Embryonic facial prominence (tissue), 1 donor: ENCODE measurements around the gene REXO2.
A peak's percentile ranks its signal among the peaks of the same experiment; 100 is the strongest.

Experiments
- DNase-seq: peaks from one replicate; pipeline ENCODE4 v3.0.0-alpha.2; 2016; ENCODE audit errors: extremely low spot score

REXO2 gene

DNA sequence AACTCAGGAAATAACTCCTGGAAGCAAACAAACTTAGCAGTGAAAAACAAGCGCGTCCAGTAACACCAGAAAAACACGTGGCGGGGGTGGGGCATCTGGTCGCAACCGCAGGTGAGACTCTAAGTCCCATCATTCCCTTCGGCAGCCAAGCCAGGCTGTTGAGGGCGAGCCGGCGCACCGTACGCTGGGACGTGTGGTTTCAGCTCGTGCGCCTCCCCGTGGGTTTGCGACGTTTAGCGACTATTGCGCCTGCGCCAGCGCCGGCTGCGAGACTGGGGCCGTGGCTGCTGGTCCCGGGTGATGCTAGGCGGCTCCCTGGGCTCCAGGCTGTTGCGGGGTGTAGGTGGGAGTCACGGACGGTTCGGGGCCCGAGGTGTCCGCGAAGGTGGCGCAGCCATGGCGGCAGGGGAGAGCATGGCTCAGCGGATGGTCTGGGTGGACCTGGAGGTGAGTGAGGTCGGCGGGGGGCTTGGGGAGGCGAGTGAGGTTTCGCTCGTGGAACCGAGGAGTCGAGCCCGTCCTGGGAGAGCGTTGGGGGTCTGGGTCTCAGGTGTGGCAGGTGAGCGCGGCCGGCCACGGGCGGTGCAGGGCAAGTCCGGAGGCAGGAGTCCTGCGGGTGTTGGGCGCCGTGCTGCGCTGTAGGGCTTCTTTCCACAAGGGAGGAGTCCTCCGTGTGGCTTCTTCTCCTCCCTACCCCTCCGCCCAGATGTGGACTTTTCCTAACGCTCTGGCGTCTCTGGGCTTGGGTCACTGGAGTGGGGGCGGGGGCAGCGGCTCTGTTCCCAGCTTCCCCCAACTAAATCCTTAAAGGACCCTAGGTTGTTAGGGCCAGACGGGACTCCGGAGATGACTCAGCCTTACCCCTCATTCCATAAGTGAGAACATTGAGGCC lies at the start of gene REXO2:
TSS of gene REXO2 (plus strand) at position 239 of the 892 bp plus-strand sequence. CDS start at position 301, 62 bp downstream.
- peak; percentile 93 for DNase-seq

DNA sequence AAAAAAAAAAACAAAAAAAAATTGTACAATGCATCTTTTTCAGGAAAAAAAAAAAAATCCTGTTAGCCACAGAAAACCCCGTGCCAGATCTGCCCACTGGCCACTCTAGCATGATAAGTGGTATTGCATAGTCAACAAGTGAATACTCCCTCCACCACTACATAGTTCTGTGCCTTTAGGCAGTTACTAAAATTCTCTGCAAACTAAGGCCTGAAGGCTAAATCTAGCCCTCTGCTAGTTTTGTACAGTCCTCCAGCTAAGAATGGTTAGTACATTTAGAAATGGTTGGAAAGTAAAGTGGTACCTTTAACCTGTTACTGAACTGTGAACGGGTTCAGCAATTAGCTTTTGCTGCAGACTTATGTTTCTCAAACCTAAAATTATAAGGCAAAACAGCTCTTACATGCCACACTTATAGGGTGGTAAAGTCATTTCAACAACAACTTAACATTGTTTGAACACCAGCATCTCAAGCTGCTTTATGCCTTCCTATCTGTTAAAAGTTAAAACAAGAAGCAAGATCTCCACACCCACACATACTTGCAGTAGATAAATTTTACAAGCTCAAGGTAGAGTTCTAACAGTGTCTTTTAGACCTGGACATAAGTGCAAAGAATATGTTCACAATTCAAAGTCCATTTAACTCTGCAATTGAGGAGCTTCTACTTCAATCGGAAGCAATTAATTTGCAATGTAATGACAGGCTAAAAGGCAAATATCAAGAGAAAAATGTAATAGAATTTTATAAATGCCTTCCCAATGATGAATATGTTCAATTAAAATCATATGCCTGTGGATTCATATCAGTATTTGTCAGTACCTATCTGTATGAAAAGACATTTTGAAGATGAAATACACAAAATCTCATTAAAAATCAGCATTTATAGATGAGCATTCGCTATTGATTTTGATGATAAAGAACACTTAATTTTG lies 46.3 kb upstream of the REXO2 start:
- DNase-seq, result no peak

DNA sequence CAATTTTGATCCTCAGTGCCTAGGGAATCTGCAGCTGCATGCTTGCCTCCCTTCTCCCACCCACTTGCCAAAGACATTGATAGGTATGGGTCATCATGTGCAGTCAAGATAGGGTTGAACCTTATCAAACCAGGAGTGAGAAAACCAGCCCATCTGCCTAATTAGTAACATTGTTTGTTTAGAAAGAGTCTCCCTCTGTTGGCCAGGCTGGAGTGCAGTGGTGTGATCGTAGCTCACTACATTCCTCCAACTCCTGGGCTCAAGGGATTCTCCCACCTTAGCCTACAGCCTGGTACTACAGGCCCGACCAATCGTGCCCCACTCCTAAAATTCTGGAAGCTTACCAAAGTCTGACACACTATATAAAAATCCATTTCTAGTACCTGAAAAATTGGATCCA lies 43.5 kb upstream of the REXO2 start:
- no peak for DNase-seq

DNA sequence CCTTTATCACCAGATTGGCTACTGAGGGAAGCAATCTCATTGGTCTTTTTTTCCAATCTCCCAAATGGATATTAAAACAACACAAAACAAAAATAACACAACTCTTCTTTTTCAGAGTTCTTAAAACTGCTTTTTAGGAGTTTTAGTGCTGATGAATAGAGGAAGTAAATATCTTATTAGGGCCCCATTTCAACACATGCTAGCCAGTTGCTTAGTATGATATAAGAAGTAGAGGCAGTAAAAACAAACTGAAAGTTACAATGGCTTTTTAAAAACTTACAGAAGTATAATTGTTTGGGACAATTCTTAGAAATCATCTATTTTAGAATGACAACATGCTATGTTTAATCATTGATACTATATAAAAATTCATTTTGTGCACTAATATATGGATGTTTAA lies 42.4 kb upstream of the REXO2 start:
- DNase-seq, result no peak

DNA sequence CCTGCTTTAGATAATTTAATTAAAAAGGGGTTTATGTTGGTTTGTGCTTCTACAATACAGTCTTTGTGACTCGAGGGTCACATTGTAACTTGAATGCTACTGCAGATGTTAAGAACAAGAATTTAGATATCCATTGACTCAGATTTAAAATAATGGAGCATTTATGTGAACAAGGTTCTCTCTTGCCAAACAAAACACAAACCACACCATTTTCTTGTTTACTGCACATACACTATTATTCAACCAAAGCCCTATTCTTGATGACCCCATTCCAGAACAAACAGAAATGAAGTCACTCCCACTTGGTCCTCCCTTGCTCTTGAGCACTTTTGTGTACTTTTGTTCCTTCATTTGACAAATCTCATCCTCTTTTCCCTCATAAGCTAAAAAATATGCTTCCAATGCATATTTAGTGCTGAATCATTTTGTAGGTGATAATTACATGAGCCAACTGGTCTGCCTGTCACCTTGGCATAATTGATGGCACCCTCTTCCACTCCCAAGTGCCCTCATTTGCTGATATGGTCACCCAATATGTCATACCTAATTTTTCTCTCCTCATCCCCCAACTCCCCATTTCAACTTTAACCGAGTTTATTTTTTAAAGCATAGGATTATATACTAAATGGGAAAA lies 41.8 kb upstream of the REXO2 start:
- DNase-seq, result no peak

DNA sequence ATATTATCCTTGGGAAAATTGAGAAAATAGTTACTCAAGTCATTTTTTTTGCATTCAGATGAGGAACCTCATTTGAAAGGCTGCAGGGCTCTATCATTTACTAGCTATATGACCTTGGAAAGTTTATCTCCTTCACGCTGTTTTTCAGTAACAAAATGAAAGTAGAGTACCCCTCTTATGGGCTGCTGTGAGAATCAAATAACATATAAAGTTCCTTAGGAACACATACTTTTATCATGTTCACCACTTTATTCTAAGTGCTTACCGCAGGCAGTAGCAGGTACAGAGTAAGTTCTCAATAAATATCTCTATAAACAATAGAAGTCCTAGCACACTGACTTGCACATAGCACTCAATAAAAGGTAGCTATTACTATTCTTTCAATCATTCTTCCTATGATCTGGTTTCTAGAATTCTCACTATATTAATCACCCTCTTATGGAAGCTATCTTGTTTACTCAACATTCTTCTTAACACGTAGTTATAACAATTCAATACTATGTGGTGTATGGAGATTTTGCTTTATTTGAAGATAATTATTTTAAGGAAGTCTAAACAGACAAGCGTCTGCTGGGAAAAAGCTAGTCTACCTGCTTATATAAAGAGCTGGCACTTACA lies 40.9 kb upstream of the REXO2 start:
- no peak for DNase-seq

DNA sequence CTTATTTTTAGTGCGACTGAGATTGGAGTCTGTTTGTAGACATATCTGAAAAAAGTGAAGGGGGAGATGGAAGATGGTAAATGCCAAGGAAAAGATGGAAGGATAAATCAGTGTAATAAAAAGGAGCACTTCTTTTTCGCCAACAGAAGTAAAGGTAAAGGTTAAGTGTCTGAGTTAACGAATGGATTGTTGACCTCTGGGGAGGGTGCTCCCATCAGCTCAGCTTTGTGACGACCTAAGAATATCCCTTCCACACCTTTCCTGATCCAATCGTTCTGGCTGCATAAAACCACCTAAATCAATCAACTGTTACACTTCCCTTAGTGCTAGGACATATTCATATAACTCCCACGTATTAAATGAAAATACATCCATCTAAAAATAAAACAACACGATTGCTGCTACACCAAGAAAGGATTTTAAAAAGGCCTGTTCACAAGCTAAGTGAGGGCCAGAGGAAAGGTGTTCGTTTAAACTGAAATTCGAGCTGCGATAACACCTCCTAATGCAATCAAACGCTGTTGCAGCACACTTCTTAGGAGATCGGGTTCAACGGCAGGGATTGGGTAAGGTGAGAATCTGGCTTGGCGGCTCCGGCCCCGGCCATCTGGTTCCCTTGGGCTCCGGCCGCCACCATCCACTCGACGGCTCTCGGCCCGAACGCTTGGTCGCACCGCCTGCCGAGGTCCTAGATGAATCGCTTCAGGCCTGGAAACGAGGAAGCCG lies 39.6 kb upstream of the REXO2 start:
- DNase-seq, result no peak

DNA sequence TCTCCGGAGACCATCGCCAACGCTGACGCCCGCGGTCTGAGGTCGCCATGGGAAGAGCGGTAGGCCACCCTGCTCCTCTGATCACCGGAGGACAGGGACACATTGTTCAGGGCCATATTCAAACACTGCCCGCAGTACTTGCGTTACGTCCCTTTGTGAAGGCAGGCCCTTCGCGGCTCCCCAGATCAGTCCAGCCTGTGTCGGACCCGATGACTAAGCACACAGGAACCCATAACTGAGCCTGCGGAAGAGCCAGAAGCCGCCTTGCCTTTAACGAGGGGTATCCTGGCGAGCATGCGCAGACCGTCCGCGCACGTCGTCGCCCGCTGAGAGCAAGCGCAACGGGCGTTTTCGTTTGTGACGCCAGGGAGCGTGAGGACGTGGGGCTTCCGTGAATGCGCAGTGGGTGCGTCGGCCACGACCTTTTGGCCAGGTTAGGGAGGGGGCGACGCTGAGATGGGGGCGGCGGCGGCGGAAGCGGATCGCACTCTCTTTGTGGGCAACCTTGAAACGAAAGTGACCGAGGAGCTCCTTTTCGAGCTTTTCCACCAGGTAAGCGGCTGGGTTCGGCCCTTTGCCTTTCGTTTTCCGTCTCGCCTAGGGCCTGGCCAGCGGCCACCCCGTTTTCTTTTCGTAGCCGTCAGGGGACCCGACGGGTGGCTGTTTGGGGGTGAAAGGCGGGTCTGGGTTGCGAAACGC lies 38.9 kb upstream of the REXO2 start, which contains the start of the genes C11orf71 and RBM7:
TSS of gene C11orf71 (minus strand) at position 296 of the 699 bp plus-strand sequence. CDS start at position 116, 180 bp downstream.
TSS of gene RBM7 (plus strand) at position 451 of the 699 bp plus-strand sequence. CDS start at position 457, 6 bp downstream.
- DNase-seq, result peak; percentile 91

DNA sequence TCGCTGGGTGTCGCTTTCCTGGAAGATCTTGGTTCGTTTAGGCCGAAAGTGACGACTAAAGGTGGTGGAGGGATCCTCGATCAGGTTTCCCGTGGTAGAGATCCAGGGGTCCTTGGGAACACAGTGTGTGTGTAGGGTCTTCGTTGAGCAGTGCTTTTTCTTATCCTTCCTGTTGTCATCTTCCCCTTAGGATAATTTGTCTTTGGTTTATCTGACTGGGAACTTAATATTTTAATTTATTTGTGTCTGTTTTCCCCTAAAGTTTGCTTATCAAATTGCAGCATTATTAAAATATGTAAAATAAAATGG lies 38.4 kb upstream of the REXO2 start:
- peak; percentile 45 for DNase-seq

DNA sequence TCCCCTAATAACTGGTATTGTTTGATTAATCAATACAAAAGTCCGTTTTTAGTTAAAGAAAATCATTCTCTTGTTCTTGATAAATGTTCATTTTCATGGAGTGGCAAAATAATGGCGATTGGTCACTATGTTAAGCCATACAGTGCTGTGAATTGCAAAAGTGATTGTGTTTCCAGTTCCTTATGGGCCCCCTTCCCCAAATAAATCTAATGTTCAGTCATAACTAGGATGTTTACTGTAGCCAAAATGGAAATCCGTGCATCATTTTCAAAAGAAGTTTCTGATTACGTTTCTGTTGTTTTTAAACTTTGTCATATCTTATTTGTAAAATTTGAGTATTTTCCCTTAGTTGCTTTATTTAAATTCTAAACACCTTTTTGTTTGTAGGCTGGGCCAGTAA lies 38.0 kb upstream of the REXO2 start:
- DNase-seq, result no peak

DNA sequence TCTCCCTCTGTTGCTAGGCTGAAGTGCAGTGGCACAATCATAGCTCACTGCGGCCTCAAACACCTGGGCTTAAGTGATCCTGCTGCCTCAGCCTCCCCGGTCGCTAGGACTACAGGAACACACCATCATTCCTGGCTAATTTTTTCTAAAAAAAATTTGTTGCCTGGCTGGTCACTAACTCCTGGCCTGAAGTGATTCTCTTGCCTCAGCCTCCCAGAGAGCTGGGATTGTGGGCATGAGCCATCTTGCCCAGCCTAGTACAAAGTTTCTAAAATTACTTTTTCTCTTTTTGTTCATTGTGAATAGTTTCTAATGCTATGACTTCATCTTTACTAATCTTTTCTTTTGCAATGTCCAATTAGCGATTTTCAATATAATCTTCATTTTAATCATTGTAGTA lies 26.3 kb upstream of the REXO2 start:
- no peak for DNase-seq

DNA sequence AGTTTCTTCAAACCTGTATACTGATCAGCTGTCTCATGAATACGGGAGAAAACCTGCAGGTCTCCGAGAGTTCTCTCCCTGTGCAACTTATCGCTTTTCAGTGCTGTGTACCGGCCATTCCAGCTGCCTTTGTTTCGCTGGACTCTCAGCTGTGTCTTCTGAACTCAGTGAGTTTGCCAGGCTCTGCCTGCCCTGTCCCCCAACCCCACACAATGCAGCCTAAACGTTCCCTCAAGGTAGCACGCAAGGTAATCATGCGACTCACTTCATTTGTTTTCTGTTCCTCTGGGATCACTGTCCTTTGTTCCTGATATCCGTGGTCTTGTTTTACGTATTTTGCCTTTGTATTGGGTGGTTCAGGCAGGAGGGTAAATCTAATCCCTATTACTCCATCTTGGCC lies 25.3 kb upstream of the REXO2 start:
- DNase-seq, result no peak

DNA sequence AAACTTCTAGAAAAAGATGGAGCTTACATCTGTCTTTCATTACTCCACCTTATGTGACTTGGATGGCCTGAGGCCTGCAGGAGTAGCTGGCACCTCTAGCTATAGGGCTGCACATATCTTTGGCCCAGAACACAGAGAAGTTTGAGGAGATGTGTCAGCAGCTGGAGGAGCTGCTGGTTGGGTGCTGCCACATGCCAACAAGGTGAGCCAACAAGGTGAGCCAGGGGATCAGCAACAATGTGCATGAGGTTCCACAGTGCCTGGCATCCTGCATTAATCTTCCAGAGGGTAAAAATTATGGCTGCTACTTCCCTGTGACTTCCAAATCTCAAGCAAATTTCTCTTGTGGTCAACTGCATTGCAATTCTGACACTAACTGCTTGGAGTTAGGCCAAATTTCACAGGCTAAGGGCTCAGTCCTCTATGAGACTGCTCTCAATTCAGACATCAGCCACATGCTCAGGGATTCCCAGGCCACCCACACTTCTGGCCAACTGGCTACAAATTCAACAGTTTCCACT lies 22.8 kb upstream of the REXO2 start:
- no peak for DNase-seq

DNA sequence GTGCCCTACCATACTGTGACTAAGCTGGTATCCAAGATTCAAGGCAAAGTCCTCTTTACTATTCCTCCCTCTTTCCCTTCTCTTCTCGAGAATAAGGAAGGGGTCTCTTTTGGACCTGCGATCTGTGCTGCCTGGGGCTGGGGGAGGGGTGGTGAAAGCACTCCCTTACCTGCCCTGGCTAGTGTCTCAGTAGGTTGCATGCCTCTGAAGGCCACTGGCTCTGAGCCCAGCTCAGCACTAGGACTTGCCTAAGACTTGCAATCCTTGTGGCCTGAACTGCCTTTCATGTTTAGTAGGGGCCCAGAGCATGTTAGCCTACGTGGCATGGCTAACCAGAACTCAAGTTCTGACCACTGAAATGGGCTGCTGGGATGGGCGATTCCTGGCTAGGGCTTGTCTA lies 13.0 kb upstream of the REXO2 start:
- no peak for DNase-seq

DNA sequence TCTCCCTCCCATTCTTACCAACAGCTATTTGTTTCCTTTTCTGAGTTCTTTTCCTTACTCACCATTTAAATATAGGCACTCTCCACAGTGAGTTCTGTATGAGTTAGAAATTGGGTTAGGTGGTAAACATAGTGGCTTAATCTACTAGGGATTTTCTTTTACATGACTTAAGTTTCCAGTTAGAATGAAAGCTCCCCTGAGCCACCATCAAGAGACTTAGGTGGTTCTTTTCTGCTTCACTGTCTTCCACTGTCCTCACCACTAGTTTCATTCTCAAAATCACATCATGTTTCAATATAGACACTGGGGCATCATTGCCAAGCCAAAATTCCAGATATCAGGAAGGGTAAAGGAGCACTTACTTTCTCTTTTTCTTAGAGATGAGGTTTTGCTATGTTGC lies 9.0 kb upstream of the REXO2 start:
- no peak for DNase-seq

DNA sequence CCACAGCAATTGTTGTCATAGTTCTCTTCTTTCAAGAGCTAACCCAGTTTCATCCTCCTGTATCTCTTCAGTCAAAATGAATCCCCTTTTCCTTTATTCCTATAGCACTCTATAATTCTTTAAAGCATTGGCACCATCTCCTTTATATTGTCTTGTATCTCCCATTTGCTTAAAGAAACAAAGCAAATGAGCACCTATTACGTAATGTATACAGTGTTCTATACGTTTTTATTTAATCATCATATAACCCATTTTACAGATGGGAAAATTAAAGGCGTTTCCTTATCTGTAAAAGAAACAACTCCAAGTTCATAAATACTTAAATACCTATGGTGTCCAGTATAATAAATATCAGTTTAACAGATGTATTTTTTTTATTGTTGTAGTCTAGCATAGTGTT lies 6.4 kb upstream of the REXO2 start:
- DNase-seq, result no peak

DNA sequence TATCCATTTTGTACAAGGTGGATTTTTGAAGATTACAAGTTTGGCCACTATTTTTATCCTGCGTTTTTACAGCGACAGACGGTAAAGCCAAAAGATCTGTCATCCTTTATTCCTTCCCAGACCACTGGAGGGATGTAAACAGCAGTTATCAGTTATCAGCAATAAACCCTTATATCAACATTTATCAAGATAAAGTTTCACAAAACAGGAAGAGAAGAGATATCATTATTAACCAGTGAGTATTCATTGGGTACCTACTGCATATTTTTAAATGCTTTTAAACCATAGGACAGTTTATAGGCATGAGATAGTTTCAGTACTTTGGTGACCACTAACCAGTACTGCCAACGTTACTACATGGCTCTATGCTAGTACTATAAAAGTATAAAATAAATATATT lies 5.9 kb upstream of the REXO2 start:
- no peak for DNase-seq

DNA sequence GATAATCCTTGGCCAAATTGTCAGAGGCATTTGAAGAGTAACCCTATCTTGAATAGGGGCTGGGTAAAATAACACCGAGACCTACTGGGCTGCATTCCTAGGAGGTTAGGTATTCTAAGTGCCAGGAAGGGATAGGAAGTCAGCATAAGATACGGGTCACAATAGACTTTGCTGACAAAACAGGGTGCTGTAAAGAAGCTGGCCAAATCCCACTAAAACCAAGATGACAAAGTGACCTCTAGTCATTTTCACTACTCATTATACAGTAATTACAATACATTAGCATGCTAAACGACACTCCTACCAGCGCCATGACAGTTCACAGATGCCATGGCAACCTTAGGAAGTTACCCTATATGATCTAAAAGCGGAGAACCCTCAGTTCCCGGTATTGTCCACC lies 964 bp upstream of the REXO2 start:
- no peak for DNase-seq

DNA sequence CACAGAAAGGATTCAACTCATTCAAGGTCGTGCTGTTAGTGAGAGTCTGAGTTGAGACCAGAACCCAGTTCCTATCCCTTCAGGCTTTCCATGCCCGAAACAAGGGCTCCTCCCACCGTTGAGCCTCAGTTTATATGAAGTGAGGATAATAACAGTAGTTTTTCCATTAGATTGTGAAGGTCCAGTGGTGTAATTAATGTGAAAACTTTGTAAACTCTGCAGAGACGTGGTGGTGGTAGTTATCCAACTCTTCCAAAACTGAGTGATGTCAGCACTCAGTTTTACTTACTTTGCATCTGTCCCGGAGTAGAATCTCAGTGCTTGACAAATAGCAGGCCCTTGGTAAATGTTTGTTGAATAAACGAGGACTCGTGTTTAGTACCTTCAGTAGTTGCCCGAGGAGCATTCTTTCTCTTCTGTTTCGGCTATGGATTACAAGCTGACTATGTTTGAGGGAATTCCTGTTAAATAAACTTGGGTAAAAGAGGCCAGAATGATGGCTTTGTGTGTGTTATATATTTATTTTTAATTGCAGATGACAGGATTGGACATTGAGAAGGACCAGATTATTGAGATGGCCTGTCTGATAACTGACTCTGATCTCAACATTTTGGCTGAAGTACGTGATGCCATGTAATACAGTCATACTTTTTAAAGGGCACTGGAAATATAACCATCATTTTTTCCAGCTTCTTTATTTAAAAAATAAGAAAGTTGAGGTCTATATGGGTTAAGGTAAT lies 1.0 kb downstream of the REXO2 start:
- DNase-seq, result no peak
